Mesenchymal stem cell (in vitro differentiated cells and primary cell): ENCODE results near the gene RRP1.

Experiments used
- DNase-seq: peaks from one replicate; pipeline ENCODE4 v3.0.0-alpha.2; 2013
- H2AFZ ChIP-seq: one replicate; pipeline ENCODE4 v1.6.1; 2013; ENCODE audit warnings: low read depth, mild to moderate bottlenecking, control low read depth, inconsistent platforms, low read length, moderate library complexity
- H2AK5ac ChIP-seq: 2 replicates; pipeline ENCODE4 v1.6.1; 2013; ENCODE audit warnings: low read length, moderate library complexity, mild to moderate bottlenecking, inconsistent platforms; ENCODE audit not compliant: severe bottlenecking
- H2BK120ac ChIP-seq: one replicate; pipeline ENCODE4 v1.6.1; 2013; ENCODE audit warnings: low read depth, mild to moderate bottlenecking, inconsistent platforms, low read length, moderate library complexity
- H2BK12ac ChIP-seq, 2 experiments: one replicate each; pipeline ENCODE4 v1.6.1; 2013; ENCODE audit warnings: inconsistent platforms in 2 of 2, low read length in 2 of 2, mild to moderate bottlenecking in 2 of 2, moderate library complexity in 2 of 2, control low read depth in 1 of 2
- H2BK15ac ChIP-seq: one replicate; pipeline ENCODE4 v1.6.1; 2013; ENCODE audit warnings: mild to moderate bottlenecking, low read depth, inconsistent platforms; ENCODE audit not compliant: poor library complexity, severe bottlenecking
- H2BK5ac ChIP-seq: 2 replicates; pipeline ENCODE4 v1.6.1; 2013; ENCODE audit warnings: low read depth, mild to moderate bottlenecking, low read length, control low read depth, inconsistent platforms; ENCODE audit not compliant: poor library complexity, severe bottlenecking
- H3K14ac ChIP-seq, 2 experiments: one replicate each; pipeline ENCODE4 v1.6.1; 2013; ENCODE audit warnings: inconsistent platforms in 2 of 2, low read length in 2 of 2, control low read depth in 1 of 2, mild to moderate bottlenecking in 1 of 2, moderate library complexity in 1 of 2
- H3K18ac ChIP-seq, 2 experiments: one replicate each; pipeline ENCODE4 v1.6.1; 2013; ENCODE audit warnings: inconsistent platforms in 2 of 2, low read length in 2 of 2, control low read depth in 1 of 2, low read depth in 1 of 2, mild to moderate bottlenecking in 1 of 2
- H3K23ac ChIP-seq, 2 experiments: one replicate each; pipeline ENCODE4 v1.6.1; 2013; ENCODE audit warnings: inconsistent platforms in 2 of 2, low read length in 2 of 2, mild to moderate bottlenecking in 2 of 2, moderate library complexity in 2 of 2, control low read depth in 1 of 2
- H3K27ac ChIP-seq: 2 replicates; pipeline ENCODE4 v1.5.1; 2013; ENCODE audit warnings: mild to moderate bottlenecking, moderate library complexity, low read length, control low read depth, inconsistent platforms; ENCODE audit not compliant: poor library complexity, severe bottlenecking
- H3K27me3 ChIP-seq, 2 experiments: 2 replicates each; pipeline versions ENCODE4 v1.6.1 to v1.7.0; 2013; ENCODE audit warnings: low read length in 2 of 2, mild to moderate bottlenecking in 2 of 2, moderate library complexity in 2 of 2, control low read depth in 1 of 2, inconsistent platforms in 1 of 2; ENCODE audit not compliant: control insufficient read depth in 1 of 2, insufficient read depth in 1 of 2
- H3K36me3 ChIP-seq, 2 experiments: 2 replicates each; pipeline versions ENCODE4 v1.6.1 to v1.7.0; 2013; ENCODE audit warnings: low read length in 2 of 2, control low read depth in 1 of 2, inconsistent platforms in 1 of 2, low read depth in 1 of 2, mild to moderate bottlenecking in 1 of 2; ENCODE audit not compliant: insufficient read depth in 2 of 2, control insufficient read depth in 1 of 2
- H3K4ac ChIP-seq, 2 experiments: one replicate each; pipeline ENCODE4 v1.6.1; 2013; ENCODE audit warnings: inconsistent platforms in 2 of 2, low read length in 2 of 2, mild to moderate bottlenecking in 2 of 2, moderate library complexity in 2 of 2, control low read depth in 1 of 2, low read depth in 1 of 2
- H3K4me1 ChIP-seq: 2 replicates; pipeline ENCODE4 v1.6.1; 2013; ENCODE audit warnings: low read depth, low read length, control low read depth; ENCODE audit not compliant: control insufficient read depth, insufficient read depth
- H3K4me2 ChIP-seq: 2 replicates; pipeline ENCODE4 v1.6.1; 2013; ENCODE audit warnings: low read length, mild to moderate bottlenecking, inconsistent platforms; ENCODE audit not compliant: poor library complexity, severe bottlenecking
- H3K4me3 ChIP-seq, 2 experiments: 2 replicates each; pipeline versions ENCODE4 v1.5.1 to v1.7.0; 2013; ENCODE audit warnings: low read length in 2 of 2, mild to moderate bottlenecking in 2 of 2, control low read depth in 1 of 2, low read depth in 1 of 2; ENCODE audit not compliant: insufficient read depth in 1 of 2
- H3K79me1 ChIP-seq: replicated peaks from 2 replicates; pipeline ENCODE4 v1.6.1; 2013; ENCODE audit warnings: mild to moderate bottlenecking, control low read depth, low read length, inconsistent platforms; ENCODE audit not compliant: poor library complexity, severe bottlenecking
- H3K9ac ChIP-seq: 2 replicates; pipeline ENCODE4 v1.7.0; 2013; ENCODE audit warnings: mild to moderate bottlenecking, low read length, moderate library complexity
- H3K9me3 ChIP-seq: 2 replicates; pipeline ENCODE4 v1.7.0; 2013; ENCODE audit warnings: mild to moderate bottlenecking, low read length; ENCODE audit not compliant: control insufficient read depth
- H4K8ac ChIP-seq: one replicate; pipeline ENCODE4 v1.6.1; 2013; ENCODE audit warnings: inconsistent platforms, mild to moderate bottlenecking, low read length, moderate library complexity
- H4K91ac ChIP-seq: one replicate; pipeline ENCODE4 v1.6.1; 2013; ENCODE audit warnings: mild to moderate bottlenecking, low read length, inconsistent platforms
- WGBS: methylation state at CpG from one replicate; pipeline ENCODE4 v1.1.7; 2013; ENCODE audit warnings: mixed read lengths; 5-methylcytosine and 5-hydroxymethylcytosine counted together

RRP1 gene

DNA sequence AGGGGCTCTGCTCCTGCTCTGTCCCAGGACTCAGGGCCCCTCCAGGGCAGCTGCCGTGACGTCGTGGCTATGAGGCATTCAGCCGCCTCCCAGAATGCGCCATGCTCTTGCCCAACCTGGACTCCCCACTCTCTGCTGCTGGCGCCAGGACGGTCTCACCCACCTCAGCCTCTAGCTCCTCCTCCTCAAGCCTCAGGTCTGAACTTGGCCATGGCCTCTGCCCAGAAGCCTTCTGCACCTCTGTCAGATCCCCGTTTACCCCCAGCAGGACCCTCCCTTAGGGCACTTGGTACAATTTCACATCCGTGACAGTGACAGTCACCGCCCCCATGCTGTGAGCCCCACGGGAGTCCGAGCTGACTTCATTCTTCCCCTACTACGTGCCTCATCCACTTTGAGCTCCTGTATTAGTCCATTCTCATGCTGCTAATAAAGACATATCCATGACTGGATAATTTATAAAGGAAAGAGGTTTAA, 18.1 kb upstream of the RRP1 start:
- no peak overlapping the region for H4K8ac ChIP-seq
- H3K27me3 ChIP-seq, result no peaks in the 10 kb centered on the region
- no peak overlapping the region for H2AK5ac ChIP-seq
- peak overlapping the region in 1 of 2 experiments; percentile 7 for H2BK12ac ChIP-seq
- H4K91ac ChIP-seq, result peak overlapping the region; percentile 41
- no peak overlapping the region for H3K23ac ChIP-seq
- H3K4ac ChIP-seq, result peak overlapping the region in 1 of 2 experiments; percentile 13
- H3K36me3 ChIP-seq, result peaks cover 26 to 31% of the 10 kb centered on the region in 2 experiments
- DNase-seq, result peak; percentile 31
- H2BK15ac ChIP-seq, result no peak overlapping the region
- H3K9ac ChIP-seq, result peak overlapping the region; percentile 19
- H3K27ac ChIP-seq, result no peak overlapping the region
- peak overlapping the region in 1 of 2 experiments; percentile 5 for H3K18ac ChIP-seq
- 82% methylated on average over 12 of the region's 13 CpGs for WGBS
- H3K4me3 ChIP-seq, result no peak overlapping the region
- H2AFZ ChIP-seq, result no peak overlapping the region
- H3K9me3 ChIP-seq, result no peaks in the 10 kb centered on the region
- no peak overlapping the region for H3K4me2 ChIP-seq
- peaks cover 8% of the 10 kb centered on the region for H3K79me1 ChIP-seq
- no peak overlapping the region for H2BK5ac ChIP-seq
- no peak overlapping the region for H2BK120ac ChIP-seq
- no peak overlapping the region for H3K14ac ChIP-seq
- peaks cover 33% of the 10 kb centered on the region for H3K4me1 ChIP-seq

DNA sequence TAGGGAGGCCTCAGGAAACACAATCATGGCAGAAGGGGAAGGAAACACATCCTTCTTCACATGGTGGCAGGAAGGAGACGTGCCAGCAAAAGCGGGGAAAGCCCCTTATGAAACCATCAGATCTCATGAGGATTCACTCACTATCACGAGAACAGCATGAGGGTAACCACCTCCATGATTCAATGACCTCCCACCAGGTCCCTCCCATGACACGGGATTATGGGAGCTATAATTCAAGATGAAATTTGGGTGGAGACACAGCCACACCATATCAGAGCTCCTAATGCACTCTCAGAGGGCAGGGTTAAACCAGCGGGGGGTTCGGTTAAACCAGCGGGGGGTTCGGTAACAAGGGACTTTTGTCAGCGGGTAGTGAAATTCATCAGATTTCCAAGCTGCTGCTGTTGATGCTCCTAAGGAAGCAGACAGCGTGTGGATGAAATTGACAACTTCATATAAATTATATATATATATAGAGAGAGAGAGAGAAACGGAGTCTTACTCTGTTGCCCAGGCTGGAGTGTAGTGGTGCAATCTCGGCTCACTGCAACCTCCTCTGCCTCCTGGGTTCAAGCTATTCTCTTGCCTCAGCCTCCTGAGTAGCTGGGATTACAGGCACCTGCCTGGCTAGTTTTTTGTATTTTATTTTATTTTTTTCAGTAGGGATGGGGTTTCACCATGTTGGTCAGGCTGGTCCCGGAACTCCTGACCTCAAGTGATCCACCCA, 17.5 kb upstream of the RRP1 start:
- peak; percentile 32 for DNase-seq
- no peak overlapping the region for H3K14ac ChIP-seq
- H3K18ac ChIP-seq, result no peak overlapping the region
- no peak overlapping the region for H2BK120ac ChIP-seq
- no peak overlapping the region for H2BK12ac ChIP-seq
- H3K9ac ChIP-seq, result no peak overlapping the region
- peaks cover 26 to 31% of the 10 kb centered on the region in 2 experiments for H3K36me3 ChIP-seq
- no peak overlapping the region for H3K4ac ChIP-seq
- H3K4me1 ChIP-seq, result peaks cover 34% of the 10 kb centered on the region
- no peak overlapping the region for H3K4me3 ChIP-seq
- H3K4me2 ChIP-seq, result no peak overlapping the region
- no peak overlapping the region for H3K27ac ChIP-seq
- no peak overlapping the region for H2AFZ ChIP-seq
- H3K9me3 ChIP-seq, result no peaks in the 10 kb centered on the region
- no peaks in the 10 kb centered on the region for H3K27me3 ChIP-seq
- H4K8ac ChIP-seq, result no peak overlapping the region
- H4K91ac ChIP-seq, result no peak overlapping the region
- 93% methylated on average over 12 of the region's 13 CpGs for WGBS
- peaks cover 8% of the 10 kb centered on the region for H3K79me1 ChIP-seq
- H2AK5ac ChIP-seq, result no peak overlapping the region
- no peak overlapping the region for H3K23ac ChIP-seq
- no peak overlapping the region for H2BK5ac ChIP-seq
- H2BK15ac ChIP-seq, result no peak overlapping the region

DNA sequence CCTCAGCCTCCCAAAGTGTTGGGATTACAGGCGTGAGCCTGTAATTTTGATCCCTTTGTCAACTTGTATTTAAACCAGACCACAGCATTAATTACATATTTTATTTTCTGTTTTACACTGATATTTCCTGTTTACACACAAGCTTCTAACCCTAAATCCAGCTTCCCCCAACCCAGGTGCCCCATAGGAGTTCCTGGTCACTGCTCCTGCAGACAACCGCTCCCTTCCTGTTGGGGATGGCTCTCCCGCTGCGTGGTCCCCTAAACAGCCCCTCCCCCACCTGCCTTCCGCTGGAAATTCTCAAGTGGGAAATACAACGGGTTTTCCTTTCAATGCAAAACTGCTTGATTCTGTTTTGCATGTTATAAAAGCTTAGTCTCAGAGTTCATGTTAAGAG, 17.0 kb upstream of the RRP1 start:
- no peak overlapping the region for H3K23ac ChIP-seq
- H3K9me3 ChIP-seq, result no peaks in the 10 kb centered on the region
- H3K4me2 ChIP-seq, result no peak overlapping the region
- DNase-seq, result no peak
- H3K4me1 ChIP-seq, result peaks cover 30% of the 10 kb centered on the region
- H3K9ac ChIP-seq, result no peak overlapping the region
- no peak overlapping the region for H2BK15ac ChIP-seq
- peaks cover 8% of the 10 kb centered on the region for H3K79me1 ChIP-seq
- H2BK5ac ChIP-seq, result no peak overlapping the region
- H2AFZ ChIP-seq, result no peak overlapping the region
- H2BK120ac ChIP-seq, result no peak overlapping the region
- no peak overlapping the region for H4K8ac ChIP-seq
- 65% methylated on average over 5 of the region's 6 CpGs for WGBS
- H2AK5ac ChIP-seq, result no peak overlapping the region
- H2BK12ac ChIP-seq, result no peak overlapping the region
- H3K36me3 ChIP-seq, result peaks cover 26 to 28% of the 10 kb centered on the region in 2 experiments
- H3K27me3 ChIP-seq, result no peaks in the 10 kb centered on the region
- H3K27ac ChIP-seq, result no peak overlapping the region
- H3K4me3 ChIP-seq, result no peak overlapping the region
- no peak overlapping the region for H4K91ac ChIP-seq
- no peak overlapping the region for H3K18ac ChIP-seq
- no peak overlapping the region for H3K14ac ChIP-seq
- no peak overlapping the region for H3K4ac ChIP-seq

DNA sequence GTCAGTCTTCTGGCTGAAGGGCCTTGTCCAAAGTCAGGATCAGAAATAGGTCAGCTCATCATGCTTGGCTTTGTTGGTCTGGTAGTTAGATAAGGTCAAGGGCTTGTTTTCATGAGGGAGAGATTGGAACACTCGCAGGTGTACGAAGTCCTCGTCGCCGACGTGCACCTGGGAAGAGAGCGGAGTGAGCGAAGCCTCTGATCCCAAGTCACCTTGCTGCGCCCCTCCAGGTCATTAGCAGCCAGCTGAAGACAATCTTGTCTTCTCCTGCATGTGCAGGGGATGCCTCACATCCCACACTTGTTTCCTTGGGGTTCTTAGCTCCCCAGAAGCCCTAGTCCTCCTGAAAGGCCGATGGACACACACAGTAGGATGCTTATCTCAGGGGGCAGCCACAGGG, 15.2 kb upstream of the RRP1 start:
- H3K23ac ChIP-seq, result no peak overlapping the region
- H3K27me3 ChIP-seq, result no peaks in the 10 kb centered on the region
- H2AK5ac ChIP-seq, result no peak overlapping the region
- H2AFZ ChIP-seq, result no peak overlapping the region
- H3K14ac ChIP-seq, result no peak overlapping the region
- peaks cover 20% of the 10 kb centered on the region for H3K4me1 ChIP-seq
- H3K9ac ChIP-seq, result no peak overlapping the region
- H3K9me3 ChIP-seq, result no peaks in the 10 kb centered on the region
- no peak overlapping the region for H3K4ac ChIP-seq
- peaks cover 26 to 28% of the 10 kb centered on the region in 2 experiments for H3K36me3 ChIP-seq
- H3K27ac ChIP-seq, result no peak overlapping the region
- no peak for DNase-seq
- no peak overlapping the region for H4K8ac ChIP-seq
- H3K79me1 ChIP-seq, result peaks cover 8% of the 10 kb centered on the region
- no peak overlapping the region for H3K4me2 ChIP-seq
- H2BK5ac ChIP-seq, result no peak overlapping the region
- H2BK12ac ChIP-seq, result no peak overlapping the region
- H2BK15ac ChIP-seq, result no peak overlapping the region
- peak overlapping the region in 1 of 2 experiments; percentile 98 for H3K4me3 ChIP-seq
- no peak overlapping the region for H4K91ac ChIP-seq
- 96% methylated on average over 10 of the region's 10 CpGs for WGBS
- H2BK120ac ChIP-seq, result no peak overlapping the region
- no peak overlapping the region for H3K18ac ChIP-seq
